Measurements from ENCODE around the gene TMEM140.
"Not testable (repeated sequence)": the region's sequence is repeated elsewhere in the genome, so short reads cannot be mapped to it uniquely, and the experiment has no call there.

Gene TMEM140

GRCh38 chr7:135171581-135172291 lies 23.9 kb downstream of the TMEM140 start:
- in situ Hi-C loops (cut with MboI; ENCODE audit: low sequenced_read_pairs): not testable (repeated sequence)

GRCh38 chr7:135173916-135174315 lies 26.0 kb downstream of the TMEM140 start:
- in situ Hi-C loops (cut with MboI; ENCODE audit: low sequenced_read_pairs): not testable (repeated sequence)

- in situ Hi-C loops (cut with MboI; ENCODE audit: low sequenced_read_pairs): no loop called here
Measured at GRCh38 chr7:135174941-135175340, 27.1 kb downstream of the TMEM140 start.

GRCh38 chr7:135175931-135176330 lies 28.1 kb downstream of the TMEM140 start:
- in situ Hi-C loops (cut with MboI; ENCODE audit: low sequenced_read_pairs): no loop called here

GRCh38 chr7:135177028-135177696 lies 29.3 kb downstream of the TMEM140 start:
- in situ Hi-C loops (cut with MboI; ENCODE audit: low sequenced_read_pairs): no loop called here

GRCh38 chr7:135178364-135178763 lies 30.5 kb downstream of the TMEM140 start:
- in situ Hi-C loops (cut with MboI; ENCODE audit: low sequenced_read_pairs): no loop called here

GRCh38 chr7:135179321-135179925 lies 31.6 kb downstream of the TMEM140 start:
- in situ Hi-C loops (cut with MboI; ENCODE audit: low sequenced_read_pairs): no loop called here

- in situ Hi-C loops (cut with MboI; ENCODE audit: low sequenced_read_pairs): no loop called here
Measured at GRCh38 chr7:135180122-135180521, 32.2 kb downstream of the TMEM140 start.

- in situ Hi-C loops (cut with MboI; ENCODE audit: low sequenced_read_pairs): no loop called here
Measured at GRCh38 chr7:135181261-135181928, 33.5 kb downstream of the TMEM140 start.

GRCh38 chr7:135181929-135182678 lies 34.2 kb downstream of the TMEM140 start:
- in situ Hi-C loops (cut with MboI; ENCODE audit: low sequenced_read_pairs): no loop called here

GRCh38 chr7:135183478-135183877 lies 35.6 kb downstream of the TMEM140 start:
- in situ Hi-C loops (cut with MboI; ENCODE audit: low sequenced_read_pairs): no loop called here

- in situ Hi-C loops (cut with MboI; ENCODE audit: low sequenced_read_pairs): no loop called here
Measured at GRCh38 chr7:135184254-135184841, 36.5 kb downstream of the TMEM140 start.

GRCh38 chr7:135185471-135186260 lies 37.8 kb downstream of the TMEM140 start:
- in situ Hi-C loops (cut with MboI; ENCODE audit: low sequenced_read_pairs): no loop called here

- in situ Hi-C loops (cut with MboI; ENCODE audit: low sequenced_read_pairs): no loop called here
Measured at GRCh38 chr7:135186261-135186540, 38.3 kb downstream of the TMEM140 start.

- in situ Hi-C loops (cut with MboI; ENCODE audit: low sequenced_read_pairs): no loop called here
Measured at GRCh38 chr7:135186841-135187253, 39.0 kb downstream of the TMEM140 start.

GRCh38 chr7:135188298-135188984 lies 40.6 kb downstream of the TMEM140 start:
- in situ Hi-C loops (cut with MboI; ENCODE audit: low sequenced_read_pairs): no loop called here

GRCh38 chr7:135189221-135189662 lies 41.4 kb downstream of the TMEM140 start:
- in situ Hi-C loops (cut with MboI; ENCODE audit: low sequenced_read_pairs): no loop called here

- in situ Hi-C loops (cut with MboI; ENCODE audit: low sequenced_read_pairs): no loop called here
Measured at GRCh38 chr7:135189961-135190360, 42.1 kb downstream of the TMEM140 start.

GRCh38 chr7:135190703-135191102 lies 42.8 kb downstream of the TMEM140 start:
- in situ Hi-C loops (cut with MboI; ENCODE audit: low sequenced_read_pairs): no loop called here
